Peyer's patch (tissue), 4 donors: ENCODE results near the gene RD3L. TPM values are rescaled to one million over a fixed set of nuclear protein-coding genes. Genes with fewer than 3 reads are reported as not detected.
"Not testable (repeated sequence)": the region's sequence is repeated elsewhere in the genome, so short reads cannot be mapped to it uniquely, and the experiment has no call there.

Experiments
- DNase-seq, 3 donors: peaks; one replicate each; pipeline ENCODE4 v3.0.0-alpha.2; 2017 to 2019
- H3K27ac ChIP-seq, 4 donors: fragments of 200-600 bp; sonication (generic); one replicate each; pipeline ENCODE4 v1.5.1; 2016 to 2019
- H3K27me3 ChIP-seq, 2 donors: fragments of 200-600 bp; sonication (generic); one replicate each; pipeline ENCODE4 v1.5.1; 2019
- H3K36me3 ChIP-seq, 3 donors: fragments of 200-600 bp; sonication (generic); one replicate each; pipeline ENCODE4 v1.5.1; 2016 to 2019
- H3K4me1 ChIP-seq, 4 donors: fragments of 200-600 bp; sonication (generic); one replicate each; pipeline ENCODE4 v1.5.1; 2016 to 2019
- H3K4me3 ChIP-seq, 4 donors: fragments of 200-600 bp; sonication (generic); 1 replicate in 3 of 4; 2 replicates in 1 of 4; pipeline ENCODE4 v1.5.1; 2016 to 2019; ENCODE audit warnings: mild to moderate bottlenecking in 1 of 4
- H3K9me3 ChIP-seq, 4 donors: fragments of 200-600 bp; sonication (generic); one replicate each; pipeline ENCODE4 v1.5.1; 2016 to 2019; ENCODE audit warnings: mild to moderate bottlenecking in 1 of 4
- POLR2A ChIP-seq, 2 donors: fragments of 450-650 bp; IDR thresholded peaks; one replicate each; pipeline ENCODE4 v1.5.1; 2017; ENCODE audit warnings: antibody characterized with exemption in 2 of 2, mild to moderate bottlenecking in 2 of 2, moderate library complexity in 2 of 2
- total RNA-seq, 4 donors: library from RNA; depleted of rRNA; stranded (reverse); fragments of >200 nt; gene quantifications; one replicate each; pipeline ENCODE4 v1.1.0, GENCODE V29; 2016
- TF ChIP-seq, protein P1 (sequence below), 6 experiments: fragments of 450-650 bp in 4 of 6; fragments of 200-600 bp in 2 of 6; sonication (generic) in 1 of 6; IDR thresholded peaks; one replicate each; pipeline ENCODE4 v1.5.1; 2017 to 2019; ENCODE audit warnings: antibody characterized with exemption in 6 of 6, mild to moderate bottlenecking in 3 of 6, moderate library complexity in 1 of 6

The RD3L gene
- not detected for total RNA-seq

DNA sequence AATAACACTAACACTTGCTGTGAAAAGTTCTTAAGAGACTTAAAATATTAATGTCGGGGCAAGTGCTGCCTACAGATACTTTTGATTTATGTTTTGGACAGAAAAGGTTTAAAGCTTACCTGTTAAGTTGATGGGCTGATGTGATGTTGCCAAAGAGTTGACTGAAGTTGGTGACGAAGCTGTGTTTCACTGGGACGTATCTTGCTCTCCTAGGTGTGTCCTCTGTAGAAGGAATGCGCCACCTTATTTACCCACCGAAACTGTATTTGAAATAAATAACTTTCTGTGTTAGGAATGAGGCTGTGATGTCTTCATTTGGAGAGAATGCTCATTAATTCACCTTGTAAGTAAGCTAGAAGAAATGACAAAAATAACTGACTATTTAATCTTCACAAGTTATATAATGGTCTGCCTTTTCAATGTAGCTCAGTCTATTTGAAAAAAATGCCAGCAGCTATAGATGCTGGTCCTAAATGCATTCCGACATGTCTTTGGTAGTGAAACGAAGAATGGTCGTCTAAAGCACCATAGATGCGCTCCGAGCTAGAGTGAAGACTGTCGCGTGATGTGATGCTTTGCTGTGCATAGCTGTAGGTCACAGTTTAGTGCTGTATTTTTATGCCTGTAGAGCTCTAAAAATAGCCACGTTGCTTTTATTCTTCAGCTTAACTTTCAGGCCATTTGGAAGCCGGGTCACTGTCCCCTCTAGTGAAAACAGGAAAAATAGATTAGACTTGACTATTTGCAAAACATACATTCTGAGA is at the start of gene RD3L:
Gene RD3L, minus strand, starts transcription at position 557 of the 764 bp plus-strand sequence. CDS start 834 bp downstream, outside the sequence.
- no peak within 1 kb of the TSS for H3K4me3 ChIP-seq
- H3K27me3 ChIP-seq, result no peaks in the 10 kb centered on the region
- H3K4me1 ChIP-seq, result no peaks in the 10 kb centered on the region
- H3K9me3 ChIP-seq, result no peaks in the 10 kb centered on the region
- TF ChIP-seq, protein P1, sequence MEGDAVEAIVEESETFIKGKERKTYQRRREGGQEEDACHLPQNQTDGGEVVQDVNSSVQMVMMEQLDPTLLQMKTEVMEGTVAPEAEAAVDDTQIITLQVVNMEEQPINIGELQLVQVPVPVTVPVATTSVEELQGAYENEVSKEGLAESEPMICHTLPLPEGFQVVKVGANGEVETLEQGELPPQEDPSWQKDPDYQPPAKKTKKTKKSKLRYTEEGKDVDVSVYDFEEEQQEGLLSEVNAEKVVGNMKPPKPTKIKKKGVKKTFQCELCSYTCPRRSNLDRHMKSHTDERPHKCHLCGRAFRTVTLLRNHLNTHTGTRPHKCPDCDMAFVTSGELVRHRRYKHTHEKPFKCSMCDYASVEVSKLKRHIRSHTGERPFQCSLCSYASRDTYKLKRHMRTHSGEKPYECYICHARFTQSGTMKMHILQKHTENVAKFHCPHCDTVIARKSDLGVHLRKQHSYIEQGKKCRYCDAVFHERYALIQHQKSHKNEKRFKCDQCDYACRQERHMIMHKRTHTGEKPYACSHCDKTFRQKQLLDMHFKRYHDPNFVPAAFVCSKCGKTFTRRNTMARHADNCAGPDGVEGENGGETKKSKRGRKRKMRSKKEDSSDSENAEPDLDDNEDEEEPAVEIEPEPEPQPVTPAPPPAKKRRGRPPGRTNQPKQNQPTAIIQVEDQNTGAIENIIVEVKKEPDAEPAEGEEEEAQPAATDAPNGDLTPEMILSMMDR (IDR thresholded peaks at IDR 0.05), result no peak
- TF ChIP-seq POLR2A (IDR thresholded peaks at IDR 0.05), result no peak
- no peak within 1 kb of the TSS for H3K27ac ChIP-seq
- DNase-seq, result no peak
- no peaks in the 10 kb centered on the region for H3K36me3 ChIP-seq

- Histone ChIP-seq H3K4me3 (no peak overlapping the region), H3K36me3 (no peaks in the 10 kb centered on the region), H3K4me1 (no peaks in the 10 kb centered on the region), H3K27ac (no peak overlapping the region), H3K9me3 (peaks cover 0 to 9% (median 0%) of the 10 kb centered on the region in 4 donors), H3K27me3 (no peaks in the 10 kb centered on the region)
- DNase-seq, result no peak
- no peak for TF ChIP-seq POLR2A (IDR thresholded peaks at IDR 0.05)
- TF ChIP-seq, protein P1 (IDR thresholded peaks at IDR 0.05), result no peak
Observed at GRCh38 chr14:103989964-103990363, 47.6 kb upstream of the RD3L start.

- H3K4me1 ChIP-seq, result no peaks in the 10 kb centered on the region
- peaks cover 0 to 9% (median 0%) of the 10 kb centered on the region in 4 donors for H3K9me3 ChIP-seq
- H3K36me3 ChIP-seq, result no peaks in the 10 kb centered on the region
- H3K4me3 ChIP-seq, result no peak overlapping the region
- DNase-seq, result no peak
- TF ChIP-seq, protein P1 (IDR thresholded peaks at IDR 0.05), result no peak
- TF ChIP-seq POLR2A (IDR thresholded peaks at IDR 0.05), result no peak
- H3K27ac ChIP-seq, result no peak overlapping the region
- H3K27me3 ChIP-seq, result no peaks in the 10 kb centered on the region
Observed at GRCh38 chr14:103989034-103989433, 46.7 kb upstream of the RD3L start.

- TF ChIP-seq, protein P1 (IDR thresholded peaks at IDR 0.05), result no peak
- TF ChIP-seq POLR2A (IDR thresholded peaks at IDR 0.05), result no peak
- Histone ChIP-seq H3K27ac (no peak overlapping the region), H3K36me3 (no peaks in the 10 kb centered on the region), H3K4me3 (no peak overlapping the region), H3K9me3 (peaks cover 0 to 3% (median 0%) of the 10 kb centered on the region in 4 donors), H3K27me3 (no peaks in the 10 kb centered on the region), H3K4me1 (no peaks in the 10 kb centered on the region)
- DNase-seq, result no peak
Observed at GRCh38 chr14:103984196-103984595, 41.9 kb upstream of the RD3L start.

DNA sequence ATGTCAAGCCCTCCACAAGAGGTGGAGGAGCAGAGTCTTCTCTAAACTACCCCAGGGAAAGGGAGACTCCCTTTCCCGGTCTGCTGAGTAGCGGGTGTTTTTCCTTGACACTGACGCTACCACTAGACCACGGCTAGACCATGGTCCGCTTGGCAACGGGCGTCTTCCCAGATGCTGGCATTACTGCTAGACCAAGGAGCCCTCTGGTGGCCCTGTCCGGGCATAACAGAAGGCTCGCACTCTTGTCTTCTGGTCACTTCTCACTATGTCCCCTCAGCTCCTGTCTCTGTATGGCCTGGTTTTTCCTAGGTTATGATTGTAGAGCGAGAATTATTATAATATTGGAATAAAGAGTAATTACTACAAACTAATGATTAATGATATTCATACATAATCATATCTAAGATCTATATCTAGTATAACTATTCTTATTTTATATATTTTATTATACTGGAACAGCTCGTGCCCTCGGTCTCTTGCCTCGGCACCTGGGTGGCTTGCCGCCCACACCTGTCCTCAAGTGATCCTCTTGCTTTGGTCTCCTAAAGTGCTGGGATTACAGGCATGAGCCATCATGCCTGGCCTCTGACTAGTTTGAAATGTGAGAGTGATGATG is 38.4 kb upstream of the RD3L start:
- not testable (repeated sequence) for H3K27me3 ChIP-seq, H3K4me3 ChIP-seq, H3K9me3 ChIP-seq, H3K4me1 ChIP-seq, H3K27ac ChIP-seq, H3K36me3 ChIP-seq
- DNase-seq, result peak in 1 of 3 donors; percentile 71
- TF ChIP-seq, protein P1 (IDR thresholded peaks at IDR 0.05), result peak in 4 of 6 experiments; percentile 58 to 70 (median 66)
